HepG2 (cell line): ENCODE data around the gene RBM19. TPM values are rescaled to one million over a fixed set of nuclear protein-coding genes. Genes with fewer than 3 reads are reported as not detected.

Experiments used
- ATAC-seq: fragments of 200-7000 bp; cut with Tn5 transposase; 3 replicates; pipeline ENCODE4 v1.9.1; 2020; ENCODE audit warnings: mild to moderate bottlenecking, moderate library complexity
- BruUV-seq: library from RNA; stranded (reverse); fragments of 400-500 nt; replicated peaks from 2 replicates; lab custom pipeline; 2021; lab: Mats Ljungman, UMichigan
- CTCF ChIA-PET: fragments of 300-600 bp; formaldehyde crosslinking; extraction: SDS; loops from one replicate; lab custom pipeline; 2021; ENCODE audit warnings: low total read pairs, inconsistent platforms, low intra/inter-chr PET ratio; lab: Yijun Ruan, JAX
- POLR2A ChIA-PET: fragments of 350-600 bp; sonication (Branson Sonifier 250); formaldehyde crosslinking; loops from one replicate; lab custom pipeline; 2020; ENCODE audit warnings: antibody characterized with exemption, inconsistent platforms; lab: Yijun Ruan, JAX
- DNase-seq: peaks from one replicate; pipeline ENCODE4 v3.0.0-alpha.2; 2015; ENCODE audit warnings: low spot score
- FAIRE-seq: peaks from 3 replicates; lab custom pipeline; 2011; peaks lifted over from hg19 to GRCh38; lab: Jason Lieb, UNC
- H2AFZ ChIP-seq: one replicate; pipeline ENCODE4 v1.6.1; 2011; ENCODE audit warnings: low read length, inconsistent platforms
- H3K27ac ChIP-seq: fragments of 300-600 bp; 3 replicates; pipeline ENCODE4 v1.8.0; 2011; ENCODE audit warnings: mixed run types, mild to moderate bottlenecking, mixed read lengths, low read length, inconsistent platforms; ENCODE audit not compliant: insufficient read depth; ENCODE audit errors: extremely low read length
- H3K27me3 ChIP-seq, 2 experiments: fragments of 200-600 bp in 1 of 2; 2 replicates in 1 of 2; 3 replicates in 1 of 2; pipeline versions ENCODE4 v1.6.0 to v1.8.0; 2011; ENCODE audit warnings: low read length in 2 of 2, mild to moderate bottlenecking in 2 of 2, moderate library complexity in 2 of 2, inconsistent platforms in 1 of 2; ENCODE audit not compliant: insufficient read depth in 2 of 2, control insufficient read depth in 1 of 2
- H3K36me3 ChIP-seq, 2 experiments: fragments of 200-600 bp in 1 of 2; replicated peaks in 1 of 2; 2 replicates in 1 of 2; 3 replicates in 1 of 2; pipeline versions ENCODE4 v1.5.1 to v1.8.0; 2011; ENCODE audit warnings: low read length in 2 of 2, inconsistent platforms in 1 of 2; ENCODE audit not compliant: insufficient read depth in 2 of 2, control insufficient read depth in 1 of 2
- H3K4me1 ChIP-seq: 2 replicates; pipeline ENCODE4 v1.5.1; 2012; ENCODE audit warnings: low read length, inconsistent platforms; ENCODE audit not compliant: insufficient read depth
- H3K4me2 ChIP-seq: 2 replicates; pipeline ENCODE4 v1.6.0; 2011; ENCODE audit warnings: low read depth, low read length, inconsistent platforms
- H3K4me3 ChIP-seq, 3 experiments: fragments of 200-600 bp in 1 of 3; sonication (generic), shearing (Covaris generic) in 1 of 3; replicated peaks in 1 of 3; 2 replicates each; pipeline ENCODE4 v1.5.1; 2011 to 2016; ENCODE audit warnings: low read length in 3 of 3, inconsistent platforms in 2 of 3, low read depth in 2 of 3, mild to moderate bottlenecking in 2 of 3, control low read depth in 1 of 3, mixed read lengths in 1 of 3; ENCODE audit not compliant: insufficient read depth in 1 of 3
- H3K79me2 ChIP-seq: one replicate; pipeline ENCODE4 v1.6.1; 2011; ENCODE audit warnings: low read length, inconsistent platforms; ENCODE audit not compliant: insufficient read depth
- H3K9ac ChIP-seq: 2 replicates; pipeline ENCODE4 v1.6.0; 2011; ENCODE audit warnings: mild to moderate bottlenecking, low read depth, low read length, inconsistent platforms; ENCODE audit not compliant: insufficient read depth
- H3K9me3 ChIP-seq: 2 replicates; pipeline ENCODE4 v1.5.1; 2012; ENCODE audit warnings: mild to moderate bottlenecking, low read length
- H4K20me1 ChIP-seq: 2 replicates; pipeline ENCODE4 v1.6.0; 2011; ENCODE audit warnings: inconsistent platforms, mild to moderate bottlenecking, low read length, moderate library complexity; ENCODE audit not compliant: insufficient read depth
- KLF15 ChIP-seq: sonication (generic); formaldehyde crosslinking; IDR thresholded peaks from 2 replicates; pipeline ENCODE4 v1.8.1; 2023; ENCODE audit warnings: borderline replicate concordance, mild to moderate bottlenecking, inconsistent platforms, missing genetic modification reagents, mixed read lengths
- MTERF4 ChIP-seq: sonication (generic); formaldehyde crosslinking; IDR thresholded peaks from 2 replicates; pipeline ENCODE4 v1.8.0; 2023; ENCODE audit warnings: mild to moderate bottlenecking, missing genetic modification reagents
- NFYC ChIP-seq: IDR thresholded peaks from 2 replicates; pipeline ENCODE4 v1.6.1; 2016; ENCODE audit warnings: missing genetic modification reagents, missing compliant biosample characterization
- ZBTB26 ChIP-seq: IDR thresholded peaks from 2 replicates; pipeline ENCODE4 v1.6.1; 2016; ENCODE audit warnings: missing compliant biosample characterization, missing genetic modification reagents, borderline replicate concordance
- ZBTB7B ChIP-seq: sonication (generic); formaldehyde crosslinking; IDR thresholded peaks from 2 replicates; pipeline ENCODE4 v1.4.0; 2020; ENCODE audit warnings: missing genetic modification reagents
- ZNF326 ChIP-seq: sonication (generic); formaldehyde crosslinking; IDR thresholded peaks from 2 replicates; pipeline ENCODE4 v1.4.0; 2020; ENCODE audit warnings: missing genetic modification reagents, borderline replicate concordance
- ZNF407 ChIP-seq: sonication (generic); formaldehyde crosslinking; IDR thresholded peaks from one replicate; pipeline ENCODE4 v1.5.1; 2020; ENCODE audit warnings: mild to moderate bottlenecking, missing genetic modification reagents; ENCODE audit errors: not compliant biosample characterization
- ZNF574 ChIP-seq: sonication (generic); formaldehyde crosslinking; IDR thresholded peaks from 2 replicates; pipeline ENCODE4 v1.4.0; 2020; ENCODE audit warnings: missing genetic modification reagents
- ZNF768 ChIP-seq: sonication (generic); formaldehyde crosslinking; IDR thresholded peaks from 2 replicates; pipeline ENCODE4 v1.4.0; 2020; ENCODE audit warnings: missing genetic modification reagents
- WGBS: methylation state at CpG from one replicate; pipeline ENCODE4 v1.1.6; 2017; ENCODE audit warnings: low lambda C conversion rate; 5-methylcytosine and 5-hydroxymethylcytosine counted together
- in situ Hi-C: cut with HindIII; loops from 2 replicates; pipeline ENCODE4 v1.10.0; 2017; ENCODE audit warnings: low pct_unique_long_range_greater_than_20kb; ENCODE audit not compliant: extremely low pct_ligation_motif_present
- intact Hi-C: fragments of 100-400 bp; cut with micrococcal nuclease; formaldehyde crosslinking; loops from one replicate; pipeline ENCODE4 v1.10.0; 2022; ENCODE audit not compliant: unreplicated experiment
- polyA plus RNA-seq, 8 experiments: library from polyadenylated mRNA; depleted of rRNA in 3 of 8; stranded (reverse) in 7 of 8; unstranded in 1 of 8; fragments of >200 nt; fragmentation: Illumina TruSeq in 4 of 8; extraction: Trizol in 4 of 8; gene quantifications; 2 replicates each; pipeline versions ENCODE4 v1.2.1 to v1.2.3, GENCODE V29; 2011 to 2016; ENCODE audit warnings: low read depth in 4 of 8, missing spikeins in 1 of 8, mixed read lengths in 1 of 8; ENCODE audit not compliant: insufficient read depth in 1 of 8
- total RNA-seq, 5 experiments: library from RNA; depleted of rRNA; stranded (reverse); fragments of >200 nt; fragmentation: Illumina TruSeq; extraction: Trizol; gene quantifications; 2 replicates each; pipeline ENCODE4 v1.2.3, GENCODE V29; 2016; ENCODE audit warnings: low read depth in 1 of 5

RBM19 gene
- total and polyA plus RNA-seq, 2 of the 13 experiments (the other 11 are each of a cell fraction or from before 2014, with no cell fraction given), result 19.3 to 32.2 TPM

GRCh38 chr12:113827539-113828114 lies 138.5 kb downstream of the RBM19 start:
- ATAC-seq, result no peak
- no peak for DNase-seq
- Histone ChIP-seq H3K9me3 (no peaks in the 10 kb centered on the region), H3K9ac (no peak overlapping the region), H3K36me3 (peaks cover 3% of the 10 kb centered on the region in 2 experiments; a peak in 3 of 5 replicates), H3K27ac (no peak overlapping the region), H3K27me3 (no peaks in the 10 kb centered on the region), H3K4me3 (no peak overlapping the region), H3K79me2 (no peaks in the 10 kb centered on the region), H2AFZ (no peak overlapping the region), H3K4me1 (no peaks in the 10 kb centered on the region), H4K20me1 (no peaks in the 10 kb centered on the region), H3K4me2 (no peak overlapping the region)
- CTCF ChIA-PET, result no interaction called here
- no peak for TF ChIP-seq MTERF4
- no peak for TF ChIP-seq ZNF574
- TF ChIP-seq ZNF407 (CRISPR knock-in tag), result no peak
- no peak for TF ChIP-seq NFYC
- TF ChIP-seq KLF15, result no peak
- no peak for TF ChIP-seq ZBTB26 (CRISPR knock-in tag)
- peak; percentile 80 for TF ChIP-seq ZNF768 (CRISPR knock-in tag)
- TF ChIP-seq ZNF326 (CRISPR knock-in tag), result no peak
- TF ChIP-seq ZBTB7B (CRISPR knock-in tag), result no peak
- in situ Hi-C loops (loop anchor here (10.0 kb wide), 1 partner anchor 363 kb away; no protein-coding TSS in a partner anchor), intact Hi-C loops (no loop called here)
- POLR2A ChIA-PET, result no interaction called here
- BruUV-seq, result no TSS peak
- WGBS, result 96% methylated on average over 11 of the region's 11 CpGs
- no peak for FAIRE-seq
